Tibial artery (tissue), 4 donors: Measurements from ENCODE around the gene VCP.

Experiments used
- DNase-seq, 2 donors: peaks; one replicate each; pipeline ENCODE4 v3.0.0-alpha.2; 2019
- H3K27ac ChIP-seq, 2 donors: fragments of 200-600 bp; sonication (generic) in 1 of 2; 1 replicate in 1 of 2; 2 replicates in 1 of 2; pipeline ENCODE4 v1.5.1; 2018 to 2019; ENCODE audit warnings: mild to moderate bottlenecking in 1 of 2
- H3K27me3 ChIP-seq, 2 donors: fragments of 200-600 bp; sonication (generic) in 1 of 2; one replicate each; pipeline versions ENCODE4 v1.5.1 to v1.6.0; 2016 to 2019
- H3K36me3 ChIP-seq, 3 donors: fragments of 200-600 bp; sonication (generic) in 2 of 3; one replicate each; pipeline ENCODE4 v1.5.1; 2016 to 2019; ENCODE audit warnings: mild to moderate bottlenecking in 2 of 3
- H3K4me1 ChIP-seq, 4 donors: fragments of 200-600 bp; sonication (generic) in 2 of 4; 1 replicate in 3 of 4; 2 replicates in 1 of 4; pipeline ENCODE4 v1.5.1; 2016 to 2019
- H3K4me3 ChIP-seq, 2 donors: fragments of 200-600 bp; sonication (generic) in 1 of 2; 1 replicate in 1 of 2; 2 replicates in 1 of 2; pipeline ENCODE4 v1.5.1; 2018 to 2019; ENCODE audit warnings: mild to moderate bottlenecking in 2 of 2
- H3K9me3 ChIP-seq, 3 donors: fragments of 200-600 bp; sonication (generic) in 1 of 3; one replicate each; pipeline ENCODE4 v1.5.1; 2016 to 2019
- CTCF ChIP-seq, 2 experiments: fragments of 200-600 bp in 1 of 2; fragments of 450-650 bp in 1 of 2; IDR thresholded peaks; one replicate each; pipeline ENCODE4 v1.5.1; 2017 to 2019; ENCODE audit warnings: antibody characterized with exemption in 2 of 2, mild to moderate bottlenecking in 1 of 2, moderate library complexity in 1 of 2
- intact Hi-C: fragments of 100-400 bp; cut with DNase I; formaldehyde crosslinking; loops from one replicate; pipeline ENCODE4 v1.15.0; 2023; ENCODE audit warnings: low total_unique reads

VCP gene

GRCh38 chr9:35070823-35071813 is 1.3 kb downstream of the VCP start:
- DNase-seq, result peak in 1 of 2 donors; percentile 45
- peaks cover 0 to 47% (median 36%) of the 10 kb centered on the region in 4 donors for H3K4me1 ChIP-seq
- intact Hi-C loops, result no loop called here
- peak overlapping the region; percentile 96 to 99 for H3K27ac ChIP-seq
- no peak for TF ChIP-seq CTCF (IDR thresholded peaks at IDR 0.05)
- H3K4me3 ChIP-seq, result peak overlapping the region; percentile 85 to 95
- H3K9me3 ChIP-seq, result no peaks in the 10 kb centered on the region
- no peaks in the 10 kb centered on the region for H3K27me3 ChIP-seq
- peaks cover 18 to 41% (median 22%) of the 10 kb centered on the region in 3 donors for H3K36me3 ChIP-seq

GRCh38 chr9:35069020-35069419 is 3.4 kb downstream of the VCP start:
- intact Hi-C loops, result loop anchor here (5.0 kb wide), 1 partner anchor 72 kb away; no protein-coding TSS in a partner anchor
- Histone ChIP-seq H3K4me3 (no peak overlapping the region), H3K9me3 (no peaks in the 10 kb centered on the region), H3K27me3 (no peaks in the 10 kb centered on the region), H3K27ac (no peak overlapping the region), H3K4me1 (peaks cover 0 to 47% (median 36%) of the 10 kb centered on the region in 4 donors), H3K36me3 (peaks cover 39 to 46% (median 43%) of the 10 kb centered on the region in 3 donors)
- TF ChIP-seq CTCF (IDR thresholded peaks at IDR 0.05), result no peak
- DNase-seq, result no peak

- intact Hi-C loops, result loop anchor here (5.0 kb wide), 1 partner anchor 70 kb away; no protein-coding TSS in a partner anchor
- H3K36me3 ChIP-seq, result peaks cover 59 to 64% (median 63%) of the 10 kb centered on the region in 3 donors
- peak in 1 of 2 donors; percentile 2 for DNase-seq
These were observed 5.4 kb downstream of the VCP start for GRCh38 chr9:35067056-35067455.

GRCh38 chr9:35060548-35061207 is 11.7 kb downstream of the VCP start:
- no peaks in the 10 kb centered on the region for H3K4me1 ChIP-seq
- TF ChIP-seq CTCF (IDR thresholded peaks at IDR 0.05), result no peak
- no peaks in the 10 kb centered on the region for H3K9me3 ChIP-seq
- H3K36me3 ChIP-seq, result peaks cover 99 to 100% (median 100%) of the 10 kb centered on the region in 3 donors
- intact Hi-C loops, result no loop called here
- H3K4me3 ChIP-seq, result no peak overlapping the region
- no peaks in the 10 kb centered on the region for H3K27me3 ChIP-seq
- no peak for DNase-seq
- H3K27ac ChIP-seq, result no peak overlapping the region

More at GRCh38 chr9:35067056-35067455, 5.4 kb downstream of the VCP start:
- Histone ChIP-seq H3K27me3 (no peaks in the 10 kb centered on the region), H3K4me1 (peaks cover 0 to 42% (median 32%) of the 10 kb centered on the region in 4 donors), H3K27ac (no peak overlapping the region), H3K4me3 (no peak overlapping the region), H3K9me3 (no peaks in the 10 kb centered on the region)
- TF ChIP-seq CTCF (IDR thresholded peaks at IDR 0.05), result no peak

GRCh38 chr9:35059438-35059837 is 13.0 kb downstream of the VCP start:
- no peak overlapping the region for H3K27ac ChIP-seq

More at GRCh38 chr9:35059438-35059837, 13.0 kb downstream of the VCP start:
- Histone ChIP-seq H3K4me1 (no peaks in the 10 kb centered on the region), H3K36me3 (peaks cover 90 to 100% (median 97%) of the 10 kb centered on the region in 3 donors), H3K9me3 (no peaks in the 10 kb centered on the region), H3K27me3 (no peaks in the 10 kb centered on the region), H3K4me3 (no peak overlapping the region)
- no peak for TF ChIP-seq CTCF (IDR thresholded peaks at IDR 0.05)
- DNase-seq, result no peak
- intact Hi-C loops, result loop anchor here (10.0 kb wide), 1 partner anchor 165 kb away; a partner anchor contains a TSS
